Measurements from ENCODE around the gene PANK2.
"Not testable (repeated sequence)": the region's sequence is repeated elsewhere in the genome, so short reads cannot be mapped to it uniquely, and the experiment has no call there.

PANK2 gene

DNA sequence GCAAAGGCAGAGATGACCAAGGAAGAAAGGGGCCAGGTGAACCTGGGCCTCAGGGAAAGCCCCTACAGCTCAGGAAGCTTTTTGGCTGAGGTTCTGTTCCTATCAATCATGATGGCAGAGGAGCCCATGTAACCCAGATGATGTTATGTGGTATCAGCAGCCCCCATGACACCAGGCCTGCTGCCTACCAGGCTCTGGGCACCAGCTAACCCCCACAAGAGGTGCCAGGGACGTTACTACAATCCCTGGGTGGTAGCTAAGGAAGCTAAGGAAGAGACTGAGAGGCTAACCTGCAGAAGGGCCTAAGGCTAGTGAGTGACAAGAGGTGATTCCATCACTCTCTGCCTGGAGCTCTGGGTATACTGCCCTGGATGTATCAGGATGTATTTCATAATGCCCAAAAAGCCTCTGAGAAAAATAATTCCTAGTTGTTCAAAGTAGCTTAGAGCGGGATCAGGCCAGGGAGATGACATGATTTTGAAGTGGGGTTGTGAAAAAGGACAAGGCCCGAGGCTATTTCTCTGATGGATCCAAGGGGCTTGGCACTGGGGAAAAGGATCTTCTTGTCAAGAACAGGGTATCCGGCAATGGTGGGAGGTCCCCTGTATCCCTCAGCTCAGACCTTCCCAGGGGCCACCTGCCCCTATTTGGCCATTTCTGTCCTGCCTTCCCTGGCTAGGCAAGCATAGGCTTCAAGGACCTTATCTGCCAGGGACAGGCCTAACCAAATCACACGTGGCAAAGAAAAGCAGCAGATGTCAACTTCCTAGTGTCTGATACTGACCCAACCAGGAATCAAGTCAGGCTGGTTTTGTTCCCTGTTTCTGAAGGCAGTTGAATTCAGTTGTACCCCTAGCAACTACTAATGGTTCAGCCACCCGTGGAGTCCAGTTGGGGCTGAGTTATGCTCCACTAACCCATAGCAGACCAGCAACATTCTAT lies 41.3 kb downstream of the PANK2 start:
- DNase-seq = no peak

DNA sequence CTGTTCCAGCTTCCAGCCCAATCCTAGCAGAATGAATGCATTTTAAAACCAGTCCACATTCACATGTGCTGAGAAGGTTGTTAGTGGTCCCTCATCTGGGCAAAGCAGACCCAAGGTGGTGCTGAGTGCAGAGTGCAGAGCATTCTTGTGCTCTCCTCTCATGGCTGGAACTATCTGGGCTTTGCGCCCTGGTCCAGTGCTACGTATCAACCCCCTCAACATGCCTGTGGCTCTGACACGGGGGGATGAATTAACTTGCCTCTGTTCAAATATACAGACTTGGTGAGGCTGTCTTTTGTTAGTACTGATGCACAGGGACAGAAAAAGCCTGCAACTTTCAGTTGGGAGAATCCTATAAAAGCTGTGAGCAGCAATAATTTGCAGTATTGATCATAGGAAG lies 42.5 kb downstream of the PANK2 start:
- DNase-seq = no peak

DNA sequence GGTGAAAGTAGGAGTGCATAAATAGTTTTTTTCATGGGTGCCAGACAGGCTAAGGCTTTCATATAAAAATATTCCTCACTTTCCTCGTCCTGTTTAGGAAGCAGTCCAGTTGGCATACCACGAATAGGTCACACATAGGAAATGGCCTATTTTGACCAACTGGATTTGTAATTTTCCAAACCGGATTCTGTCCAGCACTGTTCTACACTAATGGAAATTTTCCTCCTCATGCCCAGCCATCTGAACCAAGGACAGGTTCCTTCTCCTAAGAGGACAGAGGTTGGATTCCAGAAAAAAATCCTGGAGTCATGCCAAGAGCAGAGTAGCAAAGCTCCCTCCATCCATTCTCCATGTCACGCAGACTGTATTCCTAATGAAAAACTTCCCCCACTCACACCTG lies 43.1 kb downstream of the PANK2 start:
- DNase-seq = no peak

DNA sequence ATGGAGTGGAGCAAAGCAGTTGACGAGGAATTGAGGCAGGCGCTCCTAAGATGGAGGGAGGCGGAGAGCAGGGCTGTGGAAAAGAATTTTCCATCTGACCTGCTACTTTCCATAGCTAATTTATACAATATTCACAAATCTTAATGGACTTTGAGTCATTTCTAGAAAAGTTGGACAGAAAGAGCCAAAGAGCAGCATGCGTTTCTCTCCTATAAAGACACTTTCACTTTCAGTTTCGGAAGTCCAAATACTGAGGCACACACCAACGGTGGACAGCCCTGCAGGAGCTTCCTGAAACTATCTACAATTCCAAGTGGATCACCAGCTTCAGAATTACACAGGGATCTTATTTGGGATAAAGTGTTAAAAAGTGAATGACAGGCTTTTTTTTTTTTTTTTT lies 43.5 kb downstream of the PANK2 start:
- no peak for DNase-seq

DNA sequence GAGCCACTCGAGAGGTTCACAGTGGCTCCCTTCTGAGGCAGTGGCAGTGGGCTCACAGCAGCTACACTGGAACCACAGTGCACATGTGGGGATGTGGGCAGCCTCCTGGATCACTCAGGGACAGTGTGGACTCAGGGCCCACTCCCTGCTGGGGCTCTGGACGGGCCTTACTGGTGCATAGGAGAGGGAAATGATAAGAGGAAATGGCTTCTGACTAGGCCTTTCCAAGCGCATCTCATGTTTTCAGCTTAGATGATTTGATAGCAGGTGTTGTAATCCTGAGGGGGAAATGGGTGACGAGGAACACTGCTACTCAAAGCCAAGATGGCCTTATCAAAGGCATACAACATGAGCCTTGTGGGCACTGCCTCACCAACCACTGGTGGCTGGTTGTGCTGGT lies 44.0 kb downstream of the PANK2 start:
- no peak for DNase-seq

DNA sequence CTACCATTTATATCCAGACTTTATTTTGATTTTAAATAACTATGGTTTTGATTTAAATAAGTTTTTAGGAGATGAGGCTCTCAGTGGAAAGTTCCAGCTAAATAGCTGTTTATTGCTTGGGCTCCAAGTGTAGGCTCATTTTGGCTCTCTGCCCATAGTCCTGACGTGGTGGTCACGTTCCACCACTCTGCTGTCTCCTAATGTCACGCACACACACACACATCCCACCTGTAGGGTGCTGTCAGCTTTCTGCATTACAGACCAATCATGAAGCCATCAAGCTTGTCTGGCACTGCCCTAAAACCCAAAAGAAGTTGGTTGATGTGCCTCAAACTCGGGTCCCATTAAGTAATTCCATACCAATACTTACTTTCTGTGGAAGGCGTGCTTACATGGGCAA lies 45.4 kb downstream of the PANK2 start:
- DNase-seq = no peak

DNA sequence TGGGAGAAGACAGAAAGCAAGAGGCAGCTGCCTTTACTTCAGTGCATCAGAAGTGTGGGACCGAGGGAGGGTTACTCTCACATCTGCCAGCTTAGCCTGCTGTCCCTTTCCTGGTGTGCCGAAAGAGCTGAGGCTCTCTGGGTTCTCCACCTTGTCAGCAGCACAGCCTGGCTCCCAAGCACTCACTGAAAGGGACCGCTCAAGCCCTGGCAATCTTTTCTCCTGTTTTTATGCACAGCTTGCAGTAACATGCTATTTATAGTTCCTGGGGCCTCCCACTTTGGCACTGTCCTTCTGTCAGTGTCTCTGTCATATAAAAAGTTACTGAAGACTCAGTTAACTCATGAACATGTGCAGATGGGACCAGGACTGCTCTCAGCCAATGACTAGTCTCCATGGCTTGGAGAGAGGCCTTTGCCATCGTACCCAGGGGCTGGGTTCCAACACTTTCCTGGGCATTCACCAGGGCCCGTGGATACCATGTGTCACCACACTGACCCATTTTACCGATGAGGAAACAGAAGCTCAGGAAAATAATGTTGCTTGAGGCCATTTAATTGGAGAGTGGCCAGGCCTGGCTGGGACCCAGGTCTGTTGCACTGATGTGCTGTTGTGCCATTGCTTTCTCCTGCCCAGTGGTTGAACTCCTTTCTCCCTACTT lies 46.2 kb downstream of the PANK2 start:
- no peak for DNase-seq

DNA sequence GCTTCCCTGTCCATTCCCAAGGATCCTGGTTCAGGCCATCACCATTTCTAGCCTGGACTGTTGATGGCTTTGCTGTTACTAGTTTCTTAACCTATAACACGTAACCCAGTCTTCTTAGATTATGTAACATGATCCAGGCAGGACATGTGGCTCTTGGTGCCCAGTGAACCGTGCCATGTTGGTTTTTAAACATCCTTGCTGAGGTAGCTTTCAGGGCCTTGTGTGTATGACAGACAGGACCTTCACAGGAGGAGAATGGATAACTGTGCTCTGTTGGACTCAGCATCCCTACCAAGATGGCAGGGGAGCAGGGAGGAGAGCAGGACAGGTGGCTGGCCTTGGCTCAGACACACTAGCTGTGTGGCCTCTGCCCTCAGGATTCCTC lies 46.8 kb downstream of the PANK2 start:
- DNase-seq = no peak

DNA sequence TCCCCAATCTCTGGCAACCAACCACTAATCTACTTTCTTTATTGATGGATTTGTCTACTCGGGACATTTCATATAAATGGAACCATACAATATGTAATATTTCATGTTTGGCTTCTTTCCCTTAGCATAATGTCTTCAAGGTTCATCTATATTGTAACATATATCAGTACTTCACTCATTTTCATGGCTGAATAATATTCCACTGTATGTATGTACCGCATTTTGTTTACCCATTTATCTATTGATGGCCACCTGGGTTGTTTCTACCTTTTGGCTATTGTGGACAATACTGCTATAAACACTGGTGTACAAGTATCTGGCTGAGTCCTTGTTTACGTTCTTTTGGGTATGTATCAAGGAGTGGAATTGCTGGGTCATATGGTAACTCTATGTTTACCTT lies 48.4 kb downstream of the PANK2 start:
- DNase-seq = no peak

DNA sequence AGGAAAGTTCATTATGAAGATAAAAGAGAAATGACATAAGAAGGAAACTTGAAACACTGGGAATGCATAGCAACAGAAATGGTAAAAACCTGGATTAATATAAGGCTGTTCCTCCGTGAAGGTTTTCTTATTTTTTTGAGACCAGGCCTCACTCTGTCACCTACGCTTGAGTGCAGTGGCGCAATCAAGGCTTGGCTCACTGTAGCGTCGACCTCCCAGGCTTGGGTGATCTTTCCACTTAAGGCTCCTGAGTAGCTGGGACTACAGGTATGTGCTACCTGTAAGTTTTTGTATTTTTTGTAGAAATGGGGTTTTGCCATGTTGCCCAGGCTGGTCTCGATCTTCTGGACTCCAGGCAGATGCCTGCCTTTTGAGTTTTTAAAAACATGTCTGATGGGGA lies 51.7 kb downstream of the PANK2 start:
- no peak for DNase-seq

DNA sequence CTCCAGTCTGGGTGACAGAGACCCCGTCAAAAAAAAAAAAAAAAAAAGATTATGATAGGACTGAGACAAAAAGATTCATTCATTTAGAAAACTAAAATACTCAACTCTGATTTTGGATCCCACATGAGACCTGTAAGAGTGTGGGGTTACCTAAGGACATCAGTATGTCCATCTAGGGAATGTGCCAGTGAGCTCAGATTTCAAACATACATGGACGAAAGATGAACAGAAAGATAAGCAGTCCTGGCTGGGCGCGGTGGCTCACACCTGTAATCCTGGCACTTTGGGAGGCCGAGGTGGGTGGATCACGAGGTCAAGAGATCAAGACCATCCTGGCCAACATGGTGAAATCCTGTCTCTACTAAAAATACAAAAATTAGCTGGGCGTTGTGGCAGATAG lies 57.5 kb downstream of the PANK2 start:
- not testable (repeated sequence) for DNase-seq

DNA sequence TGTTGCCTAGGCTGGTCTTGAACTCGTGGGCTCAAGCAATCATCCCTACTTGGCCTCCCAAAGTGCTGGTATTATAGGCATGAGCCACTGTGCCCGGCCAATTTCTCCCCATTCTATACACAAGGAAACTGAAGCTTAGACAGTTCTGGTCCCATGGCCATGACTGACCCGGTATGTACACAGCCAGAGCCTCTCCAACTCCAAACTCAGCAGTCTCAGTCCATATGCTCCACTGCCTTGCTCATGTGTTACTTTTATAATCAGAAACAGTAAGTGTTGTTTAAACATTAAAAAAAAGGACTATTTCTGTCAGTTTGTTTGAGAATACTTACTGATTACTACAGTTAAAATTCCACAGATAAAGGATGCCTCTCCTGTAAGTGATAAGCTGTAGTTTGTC lies 75.5 kb downstream of the PANK2 start:
- no peak for DNase-seq

DNA sequence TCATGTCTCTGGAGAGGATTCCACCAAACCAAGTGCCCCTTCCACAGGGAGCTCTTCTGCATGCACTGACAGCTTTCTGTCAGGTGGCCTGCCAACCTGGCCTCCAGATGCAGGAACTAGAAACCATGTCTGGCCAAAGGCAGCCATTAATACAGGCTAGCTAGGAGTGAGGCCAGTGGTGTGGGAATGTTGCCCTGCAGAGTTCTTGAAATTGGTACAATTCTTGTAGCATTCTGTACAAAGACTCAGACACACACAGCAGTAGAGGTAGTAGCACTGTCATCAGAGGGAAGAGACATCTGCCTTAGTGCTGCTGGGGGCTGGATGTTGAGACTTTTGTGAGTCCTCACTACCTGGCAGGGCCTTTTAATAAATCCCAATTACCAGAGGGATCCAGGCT lies 77.4 kb downstream of the PANK2 start:
- no peak for DNase-seq

DNA sequence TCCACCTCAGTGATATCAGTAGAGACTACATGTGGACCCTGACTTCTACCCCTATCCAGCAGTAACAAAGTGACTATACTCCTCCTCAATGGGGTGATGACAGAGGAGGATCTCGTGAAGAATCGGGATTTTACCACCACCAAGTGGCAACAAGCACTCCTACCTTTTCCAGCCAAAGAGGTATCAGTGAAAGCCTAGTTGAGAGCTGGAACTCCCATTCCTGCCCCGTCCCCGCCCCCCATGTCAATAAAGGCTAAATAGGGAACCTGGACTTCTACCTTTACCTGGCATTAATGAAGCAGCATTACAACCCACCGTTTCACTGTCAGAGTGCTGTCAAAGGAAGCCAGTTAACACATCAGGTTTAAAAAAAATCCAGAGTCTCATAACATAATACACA lies 80.8 kb downstream of the PANK2 start:
- no peak for DNase-seq

DNA sequence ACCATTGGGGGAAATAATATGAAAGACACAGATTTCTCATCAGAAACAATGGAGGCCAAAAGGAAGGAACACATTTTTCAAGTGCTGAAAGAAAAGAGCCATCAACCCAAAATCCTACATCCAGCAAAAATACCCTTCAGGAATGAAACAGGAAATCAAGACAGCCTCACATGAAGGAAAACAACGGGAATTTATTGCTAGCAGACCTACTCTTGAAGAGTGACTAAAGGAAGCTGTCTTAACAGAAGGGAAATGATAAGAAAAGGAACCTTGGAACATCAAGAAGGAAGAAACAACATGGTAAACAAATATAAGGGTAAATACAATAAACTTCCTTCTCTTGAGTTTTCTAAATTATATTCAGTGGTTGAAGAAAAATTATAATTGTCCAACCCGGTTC lies 82.0 kb downstream of the PANK2 start:
- DNase-seq = no peak

DNA sequence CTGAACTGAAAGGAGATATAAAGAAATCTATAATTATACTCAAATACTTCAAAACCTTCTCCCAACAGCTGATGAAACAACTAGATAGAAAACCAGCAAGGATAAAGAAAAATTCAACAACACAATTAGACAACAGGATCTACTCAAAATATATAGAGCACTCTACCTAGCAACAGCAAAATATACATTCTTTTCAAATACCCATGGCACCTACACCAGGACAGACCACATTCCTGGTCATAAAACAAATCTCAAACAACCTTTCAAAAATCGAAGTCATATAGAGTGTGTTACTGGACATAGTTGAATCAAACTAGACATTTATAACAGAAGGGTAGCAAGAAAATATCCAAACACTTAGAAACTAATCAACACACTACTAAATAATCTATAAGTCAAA lies 83.0 kb downstream of the PANK2 start:
- DNase-seq = no peak

DNA sequence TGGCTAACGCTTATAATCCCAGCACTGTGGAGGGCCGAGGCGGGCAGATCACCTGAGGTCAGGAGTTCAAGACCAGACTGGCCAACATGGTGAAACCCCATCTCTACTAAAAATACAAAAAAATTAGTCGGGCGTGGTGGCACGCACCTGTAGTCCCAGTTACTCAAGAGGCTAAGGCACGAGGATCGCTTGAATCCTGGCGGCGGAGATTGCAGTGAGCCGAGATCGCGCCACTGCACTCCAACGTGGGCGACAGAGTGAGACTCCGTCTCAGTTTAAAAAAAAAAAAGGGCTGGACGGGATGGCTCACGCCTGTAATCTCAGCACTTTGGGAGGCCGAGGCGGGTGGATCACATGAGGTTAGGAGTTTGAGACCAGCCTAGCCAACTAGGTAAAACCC lies 83.4 kb downstream of the PANK2 start:
- DNase-seq = not testable (repeated sequence)

DNA sequence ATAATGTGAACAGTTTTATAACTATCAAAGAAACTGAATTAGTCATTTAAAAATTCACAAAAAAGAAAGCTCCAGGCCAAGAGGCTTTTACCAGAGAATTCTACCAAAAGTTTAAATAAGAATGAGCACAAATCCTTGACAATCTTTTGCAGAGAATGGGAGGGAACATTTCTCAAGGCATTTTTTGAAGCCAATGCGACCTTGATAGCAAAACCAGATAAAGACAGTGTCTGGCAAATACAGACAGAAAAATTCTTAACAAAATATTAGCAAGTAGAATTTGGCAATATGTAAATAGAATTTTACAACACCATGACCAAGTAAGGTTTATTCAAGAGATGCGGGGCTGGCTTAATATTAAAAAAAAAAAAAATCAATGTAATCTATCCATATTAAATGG lies 84.5 kb downstream of the PANK2 start:
- no peak for DNase-seq

DNA sequence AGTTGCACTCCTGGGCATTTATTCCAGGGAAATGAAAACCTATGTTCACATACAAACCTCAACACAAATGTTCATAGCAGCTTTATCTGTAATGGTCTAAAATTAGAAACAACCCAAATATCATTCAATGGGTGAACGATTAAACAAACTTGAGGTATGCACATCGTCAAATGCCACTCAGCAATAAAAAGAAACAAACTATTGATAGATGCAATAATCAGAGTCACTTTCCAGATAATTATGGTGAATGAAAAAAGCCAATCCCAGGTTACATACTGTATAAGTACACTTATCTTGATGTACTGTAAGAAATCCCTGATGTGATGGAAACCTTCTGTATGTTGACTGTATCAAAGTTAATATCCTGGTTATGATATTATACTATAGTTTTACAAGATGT lies 87.3 kb downstream of the PANK2 start:
- no peak for DNase-seq

Data from activated effector memory CD4-positive, alpha-beta T cell treated with Interleukin-2 at 50 U/mL for 16 hours (primary cell).